GM12872 (cell line): Measurements from ENCODE around the gene FOCAD.

Source experiments
- CTCF ChIP-seq: IDR thresholded peaks from 3 replicates; pipeline ENCODE4 v1.5.1; 2011; ENCODE audit warnings: low read depth, mild to moderate bottlenecking, low read length, moderate library complexity; ENCODE audit not compliant: insufficient read depth

Gene FOCAD

DNA sequence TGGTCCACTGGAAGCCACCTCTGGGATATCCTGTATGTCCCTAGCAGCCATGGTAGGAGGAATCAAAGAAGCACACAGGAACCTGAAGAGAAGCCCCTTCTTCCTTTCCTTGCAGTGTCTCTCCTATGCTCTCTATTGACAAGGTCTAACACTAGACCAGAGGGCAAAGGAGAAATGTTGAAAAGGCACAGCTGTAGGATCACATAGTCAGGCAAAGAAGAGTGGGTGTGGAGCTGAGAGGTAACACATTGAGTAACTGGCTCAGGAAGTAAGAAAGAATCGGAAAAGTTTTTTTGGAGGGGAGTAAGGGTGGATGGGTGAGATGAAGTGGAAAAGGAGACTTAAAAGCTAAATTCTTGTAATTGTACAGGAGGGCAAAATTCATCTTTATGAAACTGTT lies 100.1 kb downstream of the FOCAD start:
- no peak for TF ChIP-seq CTCF

- no peak for TF ChIP-seq CTCF
These were observed 102.7 kb downstream of the FOCAD start for GRCh38 chr9:20786807-20787206.

DNA sequence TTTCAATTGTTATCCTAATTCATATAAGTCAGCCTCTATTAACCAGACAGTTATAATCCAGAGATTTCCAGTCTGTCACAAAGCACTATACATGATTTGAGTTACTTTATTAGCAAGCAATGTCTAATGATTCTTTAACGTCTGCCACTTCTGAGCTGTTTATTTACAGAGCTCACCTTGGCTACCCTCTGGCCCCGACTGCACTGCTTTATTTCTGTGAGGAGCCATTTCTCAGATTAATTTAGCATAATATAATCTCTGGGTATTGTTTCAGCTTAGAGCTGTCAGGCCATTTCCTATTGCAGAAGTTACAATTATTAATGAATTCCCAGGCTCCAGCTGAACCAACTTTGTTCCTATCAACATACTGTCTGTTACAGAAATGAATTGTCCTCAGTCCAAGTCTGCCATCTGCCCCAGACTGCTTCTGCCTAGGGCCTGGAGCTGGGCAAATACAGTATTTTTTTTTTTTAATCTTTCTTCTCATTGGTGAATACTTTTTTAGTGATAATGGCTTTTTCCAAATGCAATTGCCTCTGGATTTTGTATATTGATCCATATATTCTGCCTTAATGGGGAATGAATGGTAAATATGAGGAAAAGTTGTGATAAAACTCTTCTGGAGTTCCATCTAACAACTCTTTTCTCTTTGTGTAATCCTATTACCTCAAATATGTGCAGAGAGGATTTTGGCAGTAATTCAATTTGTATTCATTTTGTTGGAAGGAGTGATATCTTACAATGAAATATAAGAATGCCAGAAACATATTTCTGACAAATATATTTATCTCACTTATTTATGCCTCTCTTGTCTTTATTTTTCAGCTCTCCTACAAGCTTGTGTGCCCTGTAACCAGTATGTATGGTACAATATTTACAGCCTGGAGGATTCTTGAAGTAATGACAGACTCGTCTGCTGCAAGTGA lies 104.7 kb downstream of the FOCAD start:
- no peak for TF ChIP-seq CTCF

DNA sequence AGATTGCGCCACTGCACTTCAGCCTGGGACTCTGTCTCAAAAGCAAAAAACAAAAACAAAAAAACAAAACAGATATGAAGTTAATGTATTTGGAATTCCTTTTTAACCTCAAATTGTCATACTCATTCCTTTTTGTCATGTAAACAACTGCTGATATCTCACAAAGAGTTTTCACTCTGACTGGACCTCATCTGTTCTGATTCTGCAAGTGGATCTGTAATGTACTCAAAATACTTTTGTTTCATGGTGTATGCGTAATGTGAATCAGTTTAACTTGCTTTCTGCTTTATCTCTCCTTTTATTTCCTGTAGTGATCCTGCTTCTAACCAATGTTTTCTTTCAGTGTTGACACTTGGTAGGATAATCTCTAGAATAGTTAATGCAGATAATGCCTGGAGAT lies 106.7 kb downstream of the FOCAD start:
- TF ChIP-seq CTCF: no peak

DNA sequence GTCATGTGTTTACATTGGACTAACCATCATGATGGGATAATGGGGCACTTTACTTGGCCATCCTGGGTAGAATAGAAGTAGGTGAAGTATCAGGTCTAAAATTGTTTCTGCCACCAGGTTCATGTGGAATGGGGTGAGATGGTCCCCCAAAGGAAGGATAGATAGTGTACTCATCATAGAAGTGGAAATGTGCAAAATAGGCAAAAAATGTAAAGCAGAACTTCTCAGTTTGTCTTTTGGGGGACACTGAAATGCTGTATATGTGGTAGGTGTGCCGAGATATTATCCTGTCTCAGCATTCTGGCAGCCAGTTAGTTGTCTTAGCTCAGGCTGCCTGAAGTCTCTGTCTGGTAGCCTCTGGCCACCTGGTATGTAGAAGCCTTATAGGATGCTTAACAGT lies 107.6 kb downstream of the FOCAD start:
- no peak for TF ChIP-seq CTCF

- TF ChIP-seq CTCF: no peak
These were observed 120.6 kb downstream of the FOCAD start for GRCh38 chr9:20804489-20805250.

GRCh38 chr9:20805766-20806165 lies 121.7 kb downstream of the FOCAD start:
- TF ChIP-seq CTCF: no peak
